Stimulated activated effector memory CD8-positive, alpha-beta T cell treated with anti-CD3 and anti-CD28 coated beads, Interleukin-12 subunit alpha, Interleukin-12 subunit beta, amount 100 ng/mL, for 72 hours (primary cell): ENCODE data around the gene LRRN3.
A peak's percentile ranks its signal among the peaks of the same experiment; 100 is the strongest.
"Not testable (repeated sequence)": the region's sequence is repeated elsewhere in the genome, so short reads cannot be mapped to it uniquely, and the experiment has no call there.

ENCODE experiments used
- ATAC-seq: fragments of 150-1000 bp; cut with Tn5 transposase; 2 replicates; pipeline ENCODE4 v1.10.0; 2021
- DNase-seq, 2 donors: peaks; one replicate each; pipeline ENCODE4 v3.0.0; 2021 to 2022; ENCODE audit warnings: low spot score in 2 of 2
- H3K27ac Mint-ChIP-seq: one replicate; pipeline ENCODE4 v1.8.0; 2022; ENCODE audit warnings: mild to moderate bottlenecking, mixed read lengths
- H3K36me3 Mint-ChIP-seq: one replicate; pipeline ENCODE4 v1.8.0; 2022; ENCODE audit warnings: mild to moderate bottlenecking, mixed read lengths
- H3K4me1 Mint-ChIP-seq: one replicate; pipeline ENCODE4 v1.8.0; 2022; ENCODE audit warnings: mixed read lengths
- H3K4me3 Mint-ChIP-seq: one replicate; pipeline ENCODE4 v1.8.0; 2022; ENCODE audit warnings: mild to moderate bottlenecking, mixed read lengths
- H3K9me3 Mint-ChIP-seq: one replicate; pipeline ENCODE4 v1.8.0; 2022; ENCODE audit warnings: mixed read lengths

Gene LRRN3

GRCh38 chr7:111068618-111069017, 22.3 kb upstream of the LRRN3 start:
- ATAC-seq: no peak
- Mint-ChIP-seq H3K36me3 (no peaks in the 10 kb centered on the region), H3K27ac (no peak overlapping the region), H3K9me3 (peaks cover 3% of the 10 kb centered on the region), H3K4me3 (no peak overlapping the region), H3K4me1 (peaks cover 7% of the 10 kb centered on the region)
- DNase-seq: no peak

GRCh38 chr7:111071556-111071955, 19.4 kb upstream of the LRRN3 start:
- DNase-seq (no peak), ATAC-seq (no peak)
- H3K27ac Mint-ChIP-seq: no peak overlapping the region
- H3K9me3 Mint-ChIP-seq: peaks cover 3% of the 10 kb centered on the region
- H3K4me3 Mint-ChIP-seq: no peak overlapping the region
- H3K4me1 Mint-ChIP-seq: peaks cover 35% of the 10 kb centered on the region
- H3K36me3 Mint-ChIP-seq: peaks cover 6% of the 10 kb centered on the region

- not testable (repeated sequence) for H3K27ac Mint-ChIP-seq, H3K4me3 Mint-ChIP-seq, H3K9me3 Mint-ChIP-seq, ATAC-seq, DNase-seq, H3K36me3 Mint-ChIP-seq
- peaks cover 46% of the 10 kb centered on the region for H3K4me1 Mint-ChIP-seq
These were observed 18.3 kb upstream of the LRRN3 start for GRCh38 chr7:111072658-111073057.

GRCh38 chr7:111074071-111074747, 16.7 kb upstream of the LRRN3 start:
- H3K27ac Mint-ChIP-seq: peak overlapping the region; percentile 80
- peak overlapping the region; percentile 33 for H3K4me3 Mint-ChIP-seq
- ATAC-seq (peak; percentile 54), DNase-seq (no peak)
- H3K9me3 Mint-ChIP-seq: peaks cover 3% of the 10 kb centered on the region
- peaks cover 49% of the 10 kb centered on the region for H3K4me1 Mint-ChIP-seq
- H3K36me3 Mint-ChIP-seq: peaks cover 6% of the 10 kb centered on the region

- H3K4me1 Mint-ChIP-seq: peaks cover 49% of the 10 kb centered on the region
These were observed 16.2 kb upstream of the LRRN3 start for GRCh38 chr7:111074748-111075146.

GRCh38 chr7:111075498-111075897, 15.4 kb upstream of the LRRN3 start:
- Mint-ChIP-seq H3K36me3 (peaks cover 6% of the 10 kb centered on the region), H3K4me1 (peaks cover 49% of the 10 kb centered on the region), H3K27ac (peak overlapping the region; percentile 87), H3K9me3 (peaks cover 3% of the 10 kb centered on the region), H3K4me3 (peak overlapping the region; percentile 22)
- no peak for ATAC-seq
- DNase-seq: no peak

More at GRCh38 chr7:111074748-111075146, 16.2 kb upstream of the LRRN3 start:
- Mint-ChIP-seq H3K4me3 (peak overlapping the region; percentile 33), H3K9me3 (peaks cover 3% of the 10 kb centered on the region), H3K36me3 (peaks cover 6% of the 10 kb centered on the region), H3K27ac (peak overlapping the region; percentile 80)
- DNase-seq: no peak
- no peak for ATAC-seq

- peaks cover 49% of the 10 kb centered on the region for H3K4me1 Mint-ChIP-seq
- H3K36me3 Mint-ChIP-seq: peaks cover 6% of the 10 kb centered on the region
- DNase-seq (no peak), ATAC-seq (peak; percentile 93)
- H3K27ac Mint-ChIP-seq: peak overlapping the region; percentile 87
- H3K4me3 Mint-ChIP-seq: peak overlapping the region; percentile 22
- H3K9me3 Mint-ChIP-seq: peaks cover 3% of the 10 kb centered on the region
These were observed 14.7 kb upstream of the LRRN3 start for GRCh38 chr7:111076205-111076604.

GRCh38 chr7:111077001-111077400, 13.9 kb upstream of the LRRN3 start:
- Mint-ChIP-seq H3K9me3 (peaks cover 3% of the 10 kb centered on the region), H3K27ac (peak overlapping the region; percentile 87), H3K4me3 (peak overlapping the region; percentile 22), H3K36me3 (peaks cover 6% of the 10 kb centered on the region), H3K4me1 (peaks cover 57% of the 10 kb centered on the region)
- DNase-seq (no peak), ATAC-seq (no peak)

- Mint-ChIP-seq H3K9me3 (no peaks in the 10 kb centered on the region), H3K27ac (no peak overlapping the region), H3K4me3 (no peak overlapping the region), H3K4me1 (peaks cover 58% of the 10 kb centered on the region), H3K36me3 (peaks cover 6% of the 10 kb centered on the region)
- DNase-seq (no peak), ATAC-seq (no peak)
These were observed 10.3 kb upstream of the LRRN3 start for GRCh38 chr7:111080495-111081105.

- DNase-seq (no peak), ATAC-seq (peak; percentile 50)
- Mint-ChIP-seq H3K9me3 (no peaks in the 10 kb centered on the region), H3K36me3 (peaks cover 4% of the 10 kb centered on the region), H3K27ac (peak overlapping the region; percentile 57), H3K4me3 (peak overlapping the region; percentile 9), H3K4me1 (peaks cover 52% of the 10 kb centered on the region)
These were observed 9.2 kb upstream of the LRRN3 start for GRCh38 chr7:111081546-111082267.

GRCh38 chr7:111082351-111082750, 8.6 kb upstream of the LRRN3 start:
- no peaks in the 10 kb centered on the region for H3K9me3 Mint-ChIP-seq
- H3K4me1 Mint-ChIP-seq: peaks cover 49% of the 10 kb centered on the region
- peak overlapping the region; percentile 9 for H3K4me3 Mint-ChIP-seq
- ATAC-seq: no peak
- DNase-seq: no peak
- peaks cover 7% of the 10 kb centered on the region for H3K36me3 Mint-ChIP-seq
- H3K27ac Mint-ChIP-seq: peak overlapping the region; percentile 57

GRCh38 chr7:111083413-111083812, 7.5 kb upstream of the LRRN3 start:
- peak; percentile 97 for ATAC-seq
- Mint-ChIP-seq H3K36me3 (peaks cover 7% of the 10 kb centered on the region), H3K4me3 (peak overlapping the region; percentile 9), H3K9me3 (no peaks in the 10 kb centered on the region), H3K27ac (peak overlapping the region; percentile 57), H3K4me1 (peaks cover 53% of the 10 kb centered on the region)
- DNase-seq: peak; percentile 17 to 70

GRCh38 chr7:111085356-111085755, 5.6 kb upstream of the LRRN3 start:
- DNase-seq: no peak
- H3K4me1 Mint-ChIP-seq: peaks cover 54% of the 10 kb centered on the region

GRCh38 chr7:111086532-111086931, 4.4 kb upstream of the LRRN3 start:
- Mint-ChIP-seq H3K9me3 (no peaks in the 10 kb centered on the region), H3K4me1 (peaks cover 61% of the 10 kb centered on the region), H3K4me3 (no peak overlapping the region), H3K36me3 (peaks cover 7% of the 10 kb centered on the region), H3K27ac (peak overlapping the region; percentile 87)
- peak; percentile 58 for ATAC-seq
- DNase-seq: no peak

More at GRCh38 chr7:111085356-111085755, 5.6 kb upstream of the LRRN3 start:
- Mint-ChIP-seq H3K9me3 (no peaks in the 10 kb centered on the region), H3K4me3 (no peak overlapping the region), H3K27ac (peak overlapping the region; percentile 87), H3K36me3 (peaks cover 7% of the 10 kb centered on the region)
- no peak for ATAC-seq

GRCh38 chr7:111088328-111088727, 2.6 kb upstream of the LRRN3 start:
- peaks cover 12% of the 10 kb centered on the region for H3K36me3 Mint-ChIP-seq
- no peak for ATAC-seq
- H3K4me1 Mint-ChIP-seq: peaks cover 61% of the 10 kb centered on the region
- no peaks in the 10 kb centered on the region for H3K9me3 Mint-ChIP-seq
- DNase-seq: no peak
- no peak overlapping the region for H3K4me3 Mint-ChIP-seq
- peak overlapping the region; percentile 7 for H3K27ac Mint-ChIP-seq
